Activated B cell treated with CpG ODN at 0.5 μM for 24 hours (primary cell): ENCODE measurements around the gene CD84. TPM values are rescaled to one million over a fixed set of nuclear protein-coding genes. Genes with fewer than 3 reads are reported as not detected.
A peak's percentile ranks its signal among the peaks of the same experiment; 100 is the strongest.
"Not testable (repeated sequence)": the region's sequence is repeated elsewhere in the genome, so short reads cannot be mapped to it uniquely, and the experiment has no call there.

Experiments
- ATAC-seq: fragments of 200-7000 bp; cut with Tn5 transposase; one replicate; pipeline ENCODE4 v1.10.0; 2021; ENCODE audit warnings: low read depth, mild to moderate bottlenecking, moderate library complexity
- CTCF ChIA-PET: fragments of 350-600 bp; sonication (Branson Sonifier 250); formaldehyde crosslinking; loops from one replicate; lab custom pipeline; 2021; ENCODE audit warnings: antibody characterized with exemption; lab: Charles Lee
- POLR2A ChIA-PET: fragments of 350-600 bp; sonication (Branson Sonifier 250); formaldehyde crosslinking; loops from one replicate; lab custom pipeline; 2021; ENCODE audit warnings: antibody characterized with exemption; lab: Charles Lee
- DNase-seq: peaks from one replicate; pipeline ENCODE4 v3.0.0; 2022
- H3K27ac Mint-ChIP-seq: one replicate; pipeline ENCODE4 v1.8.0; 2020; ENCODE audit warnings: mixed read lengths
- H3K27me3 Mint-ChIP-seq: one replicate; pipeline ENCODE4 v1.8.0; 2021; ENCODE audit warnings: mixed read lengths
- H3K36me3 Mint-ChIP-seq: one replicate; pipeline ENCODE4 v1.8.0; 2021; ENCODE audit warnings: low read depth, mixed read lengths
- H3K4me1 Mint-ChIP-seq: one replicate; pipeline ENCODE4 v1.8.0; 2021; ENCODE audit warnings: mixed read lengths
- H3K4me3 Mint-ChIP-seq: one replicate; pipeline ENCODE4 v1.8.0; 2020; ENCODE audit warnings: mild to moderate bottlenecking, mixed read lengths
- H3K9me3 Mint-ChIP-seq: one replicate; pipeline ENCODE4 v1.8.0; 2020; ENCODE audit warnings: mixed read lengths
- intact Hi-C: fragments of 100-400 bp; cut with micrococcal nuclease; formaldehyde crosslinking; loops from one replicate; pipeline ENCODE4 v1.15.1; 2024
- total RNA-seq: library from RNA; stranded (reverse); gene quantifications from 2 replicates; pipeline ENCODE4 v1.2.3, GENCODE V29; 2022
- TF ChIP-seq, protein P1 (sequence below): fragments of 200-600 bp; IDR thresholded peaks from one replicate; pipeline ENCODE4 v1.8.0; 2022; ENCODE audit warnings: antibody characterized with exemption, mild to moderate bottlenecking

Gene CD84
- total RNA-seq, 1 donor from 2014 or later: 65.5 TPM

DNA sequence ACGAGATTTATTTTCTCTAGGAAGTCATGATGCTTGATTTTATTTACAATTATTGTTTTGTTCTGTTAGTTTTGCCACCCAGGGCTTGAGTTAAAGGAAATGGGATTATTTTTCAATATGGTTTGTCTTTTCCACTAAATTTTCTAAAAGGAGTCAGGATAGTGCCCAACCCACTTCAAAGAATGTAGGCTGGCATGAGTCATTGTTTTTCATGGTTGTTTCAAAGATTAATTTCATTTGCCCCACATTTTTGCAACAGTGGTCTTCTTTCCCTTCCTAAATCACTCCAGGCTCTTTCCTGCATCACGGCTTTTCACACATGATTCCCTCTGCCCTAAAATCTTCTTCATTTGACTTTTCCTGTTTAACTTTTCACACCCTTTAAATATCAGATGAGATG lies 58.7 kb downstream of the CD84 start:
- TF ChIP-seq, protein P1, sequence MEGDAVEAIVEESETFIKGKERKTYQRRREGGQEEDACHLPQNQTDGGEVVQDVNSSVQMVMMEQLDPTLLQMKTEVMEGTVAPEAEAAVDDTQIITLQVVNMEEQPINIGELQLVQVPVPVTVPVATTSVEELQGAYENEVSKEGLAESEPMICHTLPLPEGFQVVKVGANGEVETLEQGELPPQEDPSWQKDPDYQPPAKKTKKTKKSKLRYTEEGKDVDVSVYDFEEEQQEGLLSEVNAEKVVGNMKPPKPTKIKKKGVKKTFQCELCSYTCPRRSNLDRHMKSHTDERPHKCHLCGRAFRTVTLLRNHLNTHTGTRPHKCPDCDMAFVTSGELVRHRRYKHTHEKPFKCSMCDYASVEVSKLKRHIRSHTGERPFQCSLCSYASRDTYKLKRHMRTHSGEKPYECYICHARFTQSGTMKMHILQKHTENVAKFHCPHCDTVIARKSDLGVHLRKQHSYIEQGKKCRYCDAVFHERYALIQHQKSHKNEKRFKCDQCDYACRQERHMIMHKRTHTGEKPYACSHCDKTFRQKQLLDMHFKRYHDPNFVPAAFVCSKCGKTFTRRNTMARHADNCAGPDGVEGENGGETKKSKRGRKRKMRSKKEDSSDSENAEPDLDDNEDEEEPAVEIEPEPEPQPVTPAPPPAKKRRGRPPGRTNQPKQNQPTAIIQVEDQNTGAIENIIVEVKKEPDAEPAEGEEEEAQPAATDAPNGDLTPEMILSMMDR: no peak
- Mint-ChIP-seq H3K36me3 (peaks cover 37% of the 10 kb centered on the region), H3K9me3 (peaks cover 5% of the 10 kb centered on the region), H3K27ac (peak overlapping the region; percentile 95), H3K4me3 (peak overlapping the region; percentile 97), H3K27me3 (no peaks in the 10 kb centered on the region), H3K4me1 (peaks cover 92% of the 10 kb centered on the region)
- intact Hi-C loops: loop anchor here (1.0 to 5.0 kb wide), 4 partner anchors 20 to 88 kb away; no protein-coding TSS in a partner anchor
- ATAC-seq (no peak), DNase-seq (no peak)
- ChIA-PET CTCF (interaction anchor here (1.1 to 3.5 kb wide), 5 partner anchors 32 to 92 kb away, joined by 3 to 15 read pairs (median 5); no protein-coding TSS in a partner anchor), POLR2A (interaction anchor here (1.0 to 3.2 kb wide), 7 partner anchors 11 to 88 kb away, joined by 3 to 28 read pairs (median 4); no protein-coding TSS in a partner anchor)

DNA sequence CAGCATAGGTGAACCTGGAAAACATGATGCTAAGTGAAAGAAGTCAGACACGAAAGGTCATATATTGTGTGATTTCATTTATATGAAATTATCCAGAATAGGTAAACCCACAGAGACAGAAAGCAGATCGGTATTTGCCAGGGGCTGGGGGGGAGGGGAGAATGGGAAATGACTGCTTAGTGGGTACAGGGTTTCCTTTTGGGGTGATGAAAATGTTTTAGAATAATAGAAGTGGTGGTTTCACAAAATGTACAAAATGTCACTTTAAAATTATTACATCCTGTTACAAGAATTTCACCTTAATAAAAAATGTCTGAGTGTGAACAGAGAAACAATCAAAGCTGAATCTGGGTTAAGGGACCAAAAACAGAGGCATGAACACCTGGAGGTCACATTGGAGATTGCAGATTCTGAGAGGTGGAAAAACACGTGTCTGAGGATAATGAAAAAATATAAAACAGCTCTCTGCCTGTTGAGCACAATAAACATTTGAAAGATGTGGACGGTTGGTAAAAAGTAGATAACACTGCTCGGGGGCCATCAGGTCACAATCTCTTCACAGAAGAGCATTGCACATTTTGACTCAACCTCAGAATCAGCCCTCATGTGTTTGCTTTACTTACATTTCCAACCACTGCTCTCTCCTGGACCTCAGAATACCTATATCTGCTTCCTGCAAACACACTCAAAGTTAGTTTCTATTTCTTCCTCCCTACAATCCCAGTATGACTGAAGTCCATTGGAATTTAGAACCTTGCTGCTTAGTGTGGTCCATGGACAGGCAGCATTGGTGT lies 59.5 kb downstream of the CD84 start:
- no peaks in the 10 kb centered on the region for H3K9me3 Mint-ChIP-seq
- H3K4me1 Mint-ChIP-seq: peaks cover 92% of the 10 kb centered on the region
- peak; percentile 41 for ATAC-seq
- peak overlapping the region; percentile 95 for H3K27ac Mint-ChIP-seq
- peak overlapping the region; percentile 97 for H3K4me3 Mint-ChIP-seq
- no peaks in the 10 kb centered on the region for H3K27me3 Mint-ChIP-seq
- ChIA-PET POLR2A (interaction anchor here (0.7 to 1.0 kb wide), 5 partner anchors 9 to 88 kb away, joined by 3 to 7 read pairs (median 5); no protein-coding TSS in a partner anchor), CTCF (interaction anchor here (0.6 to 1.3 kb wide), 4 partner anchors 31 to 89 kb away, joined by 3 to 5 read pairs (median 4); no protein-coding TSS in a partner anchor)
- TF ChIP-seq, protein P1: no peak
- H3K36me3 Mint-ChIP-seq: peaks cover 40% of the 10 kb centered on the region
- intact Hi-C loops: loop anchor here (1.0 to 5.0 kb wide), 4 partner anchors 19 to 88 kb away; no protein-coding TSS in a partner anchor
- DNase-seq: no peak

DNA sequence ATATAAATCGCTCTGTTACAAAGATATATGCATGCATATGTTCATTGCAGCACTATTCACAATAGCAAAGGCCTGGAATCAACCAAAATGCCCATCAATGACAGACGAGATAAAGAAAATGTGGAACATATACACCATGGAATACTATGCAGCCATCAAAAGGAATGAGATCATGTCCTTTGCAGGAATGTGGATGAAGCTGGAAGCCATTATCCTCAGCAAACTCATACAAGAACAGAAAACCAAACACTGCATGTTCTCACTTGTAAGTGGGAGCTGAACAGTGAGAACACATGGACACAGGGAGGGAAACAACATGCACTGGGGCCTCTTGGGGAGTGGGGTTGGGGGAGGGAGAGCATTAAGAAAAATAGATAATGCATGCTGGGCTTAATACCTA lies 61.8 kb downstream of the CD84 start:
- DNase-seq, H3K9me3 Mint-ChIP-seq, CTCF ChIA-PET, POLR2A ChIA-PET, H3K27me3 Mint-ChIP-seq, ATAC-seq, intact Hi-C loops: not testable (repeated sequence)
- Mint-ChIP-seq H3K36me3 (peaks cover 55% of the 10 kb centered on the region), H3K4me1 (peaks cover 97% of the 10 kb centered on the region), H3K27ac (peak overlapping the region; percentile 73), H3K4me3 (peak overlapping the region; percentile 2)

DNA sequence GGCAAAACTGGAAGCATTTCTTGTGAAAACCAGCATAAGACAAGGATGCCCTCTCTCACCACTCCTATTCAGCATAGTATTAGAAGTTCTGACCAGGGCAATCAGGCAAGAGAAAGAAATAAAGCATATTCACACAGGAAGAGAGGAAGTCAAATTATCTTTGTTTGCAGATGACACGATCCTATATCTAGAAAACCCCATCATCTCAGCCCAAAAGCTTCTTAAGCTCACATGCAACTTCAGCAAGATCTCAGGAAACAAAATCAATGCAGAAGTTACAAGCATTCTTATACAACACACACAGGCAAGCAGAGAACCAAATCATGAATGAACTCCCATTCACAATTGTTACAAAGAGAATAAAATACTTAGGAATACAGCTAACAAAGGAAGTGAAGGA lies 63.4 kb downstream of the CD84 start:
- peak overlapping the region; percentile 52 for H3K4me3 Mint-ChIP-seq
- peak overlapping the region; percentile 73 for H3K27ac Mint-ChIP-seq
- H3K36me3 Mint-ChIP-seq: peaks cover 63% of the 10 kb centered on the region
- H3K4me1 Mint-ChIP-seq: peaks cover 89% of the 10 kb centered on the region
- POLR2A ChIA-PET, DNase-seq, H3K9me3 Mint-ChIP-seq, ATAC-seq, H3K27me3 Mint-ChIP-seq: not testable (repeated sequence)
- intact Hi-C loops: loop anchor here (1.0 to 2.0 kb wide), 2 partner anchors 7 to 27 kb away; partner anchors contain the start of gene SLAMF6
- CTCF ChIA-PET: interaction anchor here (1.4 kb wide), 1 partner anchor 86 kb away, joined by 6 read pairs; no protein-coding TSS in a partner anchor

DNA sequence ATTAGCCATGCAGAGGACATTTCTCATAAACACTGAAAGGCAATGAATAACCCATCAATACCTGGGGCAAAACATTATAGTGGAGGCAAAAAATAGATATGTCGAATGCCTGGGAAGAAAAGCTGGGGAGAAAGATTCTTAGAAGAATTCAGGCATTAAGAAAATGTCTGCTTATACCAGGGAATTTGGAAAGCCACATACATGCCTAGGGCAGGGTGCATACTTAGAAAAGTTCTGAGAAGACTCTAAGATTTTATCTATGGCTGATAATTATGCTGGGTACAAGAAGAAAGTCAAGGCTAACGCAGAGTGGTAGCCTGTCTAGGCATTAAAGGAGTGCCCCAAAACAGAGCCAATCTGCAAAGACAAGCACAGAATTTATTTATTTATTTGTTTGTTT lies 74.6 kb downstream of the CD84 start:
- Mint-ChIP-seq H3K4me1 (peaks cover 67% of the 10 kb centered on the region), H3K27ac (peak overlapping the region; percentile 50), H3K9me3 (peaks cover 10% of the 10 kb centered on the region), H3K36me3 (peaks cover 89% of the 10 kb centered on the region), H3K4me3 (no peak overlapping the region), H3K27me3 (no peaks in the 10 kb centered on the region)
- ATAC-seq (no peak), DNase-seq (no peak)
- intact Hi-C loops: no loop called here
- POLR2A ChIA-PET: no interaction called here
- CTCF ChIA-PET: interaction anchor here (1.2 kb wide), 1 partner anchor 17 kb away, joined by 3 read pairs; no protein-coding TSS in a partner anchor
- TF ChIP-seq, protein P1: no peak
